ENCODE results near the gene CAMKK2.
"Not testable (repeated sequence)": the region's sequence is repeated elsewhere in the genome, so short reads cannot be mapped to it uniquely, and the experiment has no call there.

DNA sequence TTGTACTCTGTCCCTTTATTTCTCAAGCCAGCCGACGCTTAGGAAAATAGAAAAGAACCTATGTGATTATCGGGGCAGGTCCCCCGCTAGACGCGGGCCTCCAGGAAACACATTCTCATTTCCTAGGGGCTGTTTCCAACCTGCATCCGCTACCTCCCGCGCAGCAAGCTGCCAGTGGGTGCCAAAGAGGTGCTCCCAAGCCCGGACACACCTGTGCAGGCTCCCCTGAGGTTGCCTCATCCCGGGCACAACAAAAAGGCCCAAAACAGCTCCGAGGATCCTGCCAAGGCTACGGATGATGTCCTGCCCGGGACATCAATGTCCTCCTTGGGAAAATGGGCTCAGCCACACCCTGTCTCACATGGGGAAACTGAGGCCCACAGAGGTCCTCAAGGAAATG, 15.4 kb downstream of the CAMKK2 start:
- TF ChIP-seq, protein P1, sequence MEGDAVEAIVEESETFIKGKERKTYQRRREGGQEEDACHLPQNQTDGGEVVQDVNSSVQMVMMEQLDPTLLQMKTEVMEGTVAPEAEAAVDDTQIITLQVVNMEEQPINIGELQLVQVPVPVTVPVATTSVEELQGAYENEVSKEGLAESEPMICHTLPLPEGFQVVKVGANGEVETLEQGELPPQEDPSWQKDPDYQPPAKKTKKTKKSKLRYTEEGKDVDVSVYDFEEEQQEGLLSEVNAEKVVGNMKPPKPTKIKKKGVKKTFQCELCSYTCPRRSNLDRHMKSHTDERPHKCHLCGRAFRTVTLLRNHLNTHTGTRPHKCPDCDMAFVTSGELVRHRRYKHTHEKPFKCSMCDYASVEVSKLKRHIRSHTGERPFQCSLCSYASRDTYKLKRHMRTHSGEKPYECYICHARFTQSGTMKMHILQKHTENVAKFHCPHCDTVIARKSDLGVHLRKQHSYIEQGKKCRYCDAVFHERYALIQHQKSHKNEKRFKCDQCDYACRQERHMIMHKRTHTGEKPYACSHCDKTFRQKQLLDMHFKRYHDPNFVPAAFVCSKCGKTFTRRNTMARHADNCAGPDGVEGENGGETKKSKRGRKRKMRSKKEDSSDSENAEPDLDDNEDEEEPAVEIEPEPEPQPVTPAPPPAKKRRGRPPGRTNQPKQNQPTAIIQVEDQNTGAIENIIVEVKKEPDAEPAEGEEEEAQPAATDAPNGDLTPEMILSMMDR (IDR thresholded peaks at IDR 0.05; ENCODE audit: borderline replicate concordance, extremely low read depth, low read length, poor library complexity, severe bottlenecking) = not testable (repeated sequence)
- TF ChIP-seq EZH2 (IDR thresholded peaks at IDR 0.05; ENCODE audit: borderline replicate concordance, low read depth, low read length, severe bottlenecking) = not testable (repeated sequence)

All from DND-41 (cell line).